Ishikawa (cell line): Measurements from ENCODE around the gene KMT2D.

Experiments
- CREB1 ChIP-seq: IDR thresholded peaks from 2 replicates; pipeline ENCODE4 v1.6.1; 2012; ENCODE audit warnings: low read depth
- EP300 ChIP-seq: IDR thresholded peaks from 2 replicates; pipeline ENCODE4 v1.6.1; 2012; ENCODE audit warnings: borderline replicate concordance
- RAD21 ChIP-seq: IDR thresholded peaks from 2 replicates; pipeline ENCODE4 v1.6.1; 2012; ENCODE audit warnings: low read depth
- TF ChIP-seq, protein P1 (sequence below): IDR thresholded peaks from 2 replicates; pipeline ENCODE4 v1.6.1; 2012

DNA sequence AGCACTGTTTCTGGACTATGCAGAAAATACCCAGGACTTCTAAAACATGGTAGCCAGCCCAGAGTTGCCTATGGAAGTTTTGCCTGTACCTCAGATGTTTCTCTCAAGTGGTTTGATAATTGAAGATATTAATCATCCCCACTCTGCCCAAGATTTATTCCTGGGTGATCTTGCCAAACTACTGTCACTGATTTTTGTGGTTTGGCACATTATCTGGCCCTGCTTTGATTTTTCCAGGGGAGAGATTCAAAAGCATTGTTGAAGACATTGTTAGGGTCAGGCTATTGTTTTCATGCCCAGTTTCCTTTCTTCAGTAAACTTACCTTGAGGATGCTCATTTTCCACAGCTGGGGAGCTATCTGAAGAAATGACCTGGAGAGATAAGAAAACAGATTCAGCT lies 47.9 kb downstream of the KMT2D start:
- TF ChIP-seq, protein P1, sequence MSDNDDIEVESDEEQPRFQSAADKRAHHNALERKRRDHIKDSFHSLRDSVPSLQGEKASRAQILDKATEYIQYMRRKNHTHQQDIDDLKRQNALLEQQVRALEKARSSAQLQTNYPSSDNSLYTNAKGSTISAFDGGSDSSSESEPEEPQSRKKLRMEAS: no peak
- TF ChIP-seq EP300: no peak
- no peak for TF ChIP-seq RAD21
- TF ChIP-seq CREB1: no peak
